SK-N-SH treated with all-trans-retinoic acid at 6 μM for 48 hours (cell line): ENCODE data around the gene CCDC146.

Source experiments
- BACH2 ChIP-seq: fragments of 250-450 bp; sonication (Bioruptor Pico); IDR thresholded peaks from 2 replicates; pipeline ENCODE4 v1.9.0; 2021; ENCODE audit warnings: mild to moderate bottlenecking, borderline replicate concordance
- CSDC2 ChIP-seq: fragments of 250-450 bp; sonication (Bioruptor Pico); IDR thresholded peaks from 2 replicates; pipeline ENCODE4 v1.5.0; 2020; ENCODE audit warnings: mild to moderate bottlenecking, moderate library complexity
- CSRNP3 ChIP-seq: fragments of 250-450 bp; sonication (Bioruptor Pico); IDR thresholded peaks from 2 replicates; pipeline ENCODE4 v1.5.1; 2021; ENCODE audit warnings: mild to moderate bottlenecking, moderate library complexity
- ESRRG ChIP-seq: fragments of 250-450 bp; sonication (Bioruptor Pico); IDR thresholded peaks from 2 replicates; pipeline ENCODE4 v1.6.1; 2021; ENCODE audit warnings: mild to moderate bottlenecking
- OSR1 ChIP-seq: fragments of 250-450 bp; sonication (Bioruptor Pico); IDR thresholded peaks from 2 replicates; pipeline ENCODE4 v1.8.0; 2022; ENCODE audit warnings: moderate library complexity, mild to moderate bottlenecking, inconsistent platforms
- PATZ1 ChIP-seq: fragments of 250-450 bp; sonication (Bioruptor Pico); IDR thresholded peaks from 2 replicates; pipeline ENCODE4 v1.8.0; 2020; ENCODE audit warnings: mild to moderate bottlenecking, moderate library complexity, borderline replicate concordance
- PPARA ChIP-seq: fragments of 250-450 bp; sonication (Bioruptor Pico); IDR thresholded peaks from 2 replicates; pipeline ENCODE4 v1.5.0; 2020; ENCODE audit warnings: mild to moderate bottlenecking, borderline replicate concordance
- RARB ChIP-seq: fragments of 250-450 bp; sonication (Bioruptor Pico); IDR thresholded peaks from 2 replicates; pipeline ENCODE4 v1.8.0; 2021; ENCODE audit warnings: mild to moderate bottlenecking, moderate library complexity
- TOX ChIP-seq: fragments of 250-450 bp; sonication (Bioruptor Pico); IDR thresholded peaks from 2 replicates; pipeline ENCODE4 v1.8.0; 2021; ENCODE audit warnings: mild to moderate bottlenecking, moderate library complexity, borderline replicate concordance
- ZFP3 ChIP-seq: fragments of 250-450 bp; sonication (Bioruptor Pico); IDR thresholded peaks from 2 replicates; pipeline ENCODE4 v1.5.0; 2020; ENCODE audit warnings: mild to moderate bottlenecking, moderate library complexity
- ZNF565 ChIP-seq: fragments of 450-650 bp; formaldehyde crosslinking; conservative IDR thresholded peaks from 2 replicates; pipeline ENCODE4 v1.5.0; 2020; ENCODE audit warnings: low read depth, mild to moderate bottlenecking, moderate library complexity
- ZNF70 ChIP-seq: fragments of 450-650 bp; formaldehyde crosslinking; IDR thresholded peaks from 2 replicates; pipeline ENCODE4 v1.5.0; 2020; ENCODE audit warnings: mild to moderate bottlenecking, moderate library complexity
- ZNF8 ChIP-seq: fragments of 450-650 bp; formaldehyde crosslinking; IDR thresholded peaks from 2 replicates; pipeline ENCODE4 v1.5.0; 2020; ENCODE audit warnings: mild to moderate bottlenecking, moderate library complexity

- no peak for TF ChIP-seq ZNF565 (CRISPR knock-in tag)
- no peak for TF ChIP-seq ESRRG (CRISPR knock-in tag)
- no peak for TF ChIP-seq ZNF8 (CRISPR knock-in tag)
- TF ChIP-seq PATZ1 (CRISPR knock-in tag): no peak
- TF ChIP-seq RARB (CRISPR knock-in tag): no peak
- TF ChIP-seq PPARA (CRISPR knock-in tag): no peak
- no peak for TF ChIP-seq CSDC2
- TF ChIP-seq TOX (CRISPR knock-in tag): no peak
- TF ChIP-seq BACH2 (CRISPR knock-in tag): no peak
- no peak for TF ChIP-seq CSRNP3 (CRISPR knock-in tag)
- TF ChIP-seq ZFP3 (CRISPR knock-in tag): no peak
- TF ChIP-seq ZNF70 (CRISPR knock-in tag): no peak
- no peak for TF ChIP-seq OSR1 (CRISPR knock-in tag)
Observed at GRCh38 chr7:77238703-77239136, 116.3 kb downstream of the CCDC146 start.
